ENCODE data around the gene MBNL3.

- no peak for TF ChIP-seq SUZ12 (IDR thresholded peaks at IDR 0.05; ENCODE audit: extremely low read depth, insufficient read depth, insufficient read length)
- no peak for TF ChIP-seq YY1 (IDR thresholded peaks at IDR 0.05; ENCODE audit: insufficient read depth, insufficient read length)
- no peak for TF ChIP-seq ZNF274 (IDR thresholded peaks at IDR 0.05; ENCODE audit: low read depth, low read length)
Observed at GRCh38 chrX:132504417-132504816, 15.6 kb upstream of the MBNL3 start.
